Transverse colon (tissue), 4 donors: ENCODE data around the gene GLCE. TPM values are rescaled to one million over a fixed set of nuclear protein-coding genes. Genes with fewer than 3 reads are reported as not detected.

Source experiments
- DNase-seq: peaks from one replicate; pipeline ENCODE4 v3.0.0-alpha.2; 2019
- H3K27ac ChIP-seq, 4 donors: fragments of 200-600 bp; sonication (generic); 2 replicates each; pipeline ENCODE4 v1.5.1; 2016 to 2018; ENCODE audit warnings: inconsistent platforms in 4 of 4
- H3K27me3 ChIP-seq: fragments of 200-600 bp; sonication (generic); 2 replicates; pipeline ENCODE4 v1.5.1; 2017; ENCODE audit warnings: inconsistent platforms
- H3K36me3 ChIP-seq, 4 donors: fragments of 200-600 bp; sonication (generic); 2 replicates each; pipeline ENCODE4 v1.5.1; 2017 to 2019; ENCODE audit warnings: inconsistent platforms in 4 of 4
- H3K4me1 ChIP-seq, 4 donors: fragments of 200-600 bp; sonication (generic); 2 replicates each; pipeline ENCODE4 v1.5.1; 2017 to 2020; ENCODE audit warnings: inconsistent platforms in 4 of 4
- H3K4me3 ChIP-seq, 4 donors: fragments of 200-600 bp; sonication (generic); 1 replicate in 1 of 4; 2 replicates in 3 of 4; pipeline versions ENCODE4 v1.5.1 to v1.6.1; 2017 to 2019; ENCODE audit warnings: inconsistent platforms in 4 of 4
- H3K9me3 ChIP-seq, 2 donors: fragments of 200-600 bp; sonication (generic); 2 replicates each; pipeline ENCODE4 v1.5.1; 2017 to 2019; ENCODE audit warnings: inconsistent platforms in 2 of 2
- EP300 ChIP-seq: sonication (generic); formaldehyde crosslinking; IDR thresholded peaks from one replicate; pipeline ENCODE4 v1.6.1; 2017; ENCODE audit warnings: antibody characterized with exemption, low read depth
- POLR2A ChIP-seq: fragments of 450-650 bp; IDR thresholded peaks from one replicate; pipeline ENCODE4 v1.6.1; 2016; ENCODE audit warnings: antibody characterized with exemption, mild to moderate bottlenecking, moderate library complexity
- POLR2AphosphoS5 ChIP-seq, 3 donors: sonication (generic); formaldehyde crosslinking; IDR thresholded peaks; one replicate each; pipeline ENCODE4 v1.6.1; 2016; ENCODE audit warnings: antibody characterized with exemption in 3 of 3
- WGBS, 2 donors: methylation state at CpG; one replicate each; pipeline ENCODE4 v1.1.5; 2018; ENCODE audit warnings: low coverage in 1 of 2; 5-methylcytosine and 5-hydroxymethylcytosine counted together
- in situ Hi-C, 4 donors: fragments of 200-750 bp; cut with MboI; loops; one replicate each; pipeline versions ENCODE4 v1.15.0 to v1.15.1; 2017; ENCODE audit warnings: low sequenced_read_pairs in 3 of 4, low pct_ligation_motif_present in 1 of 4, low pct_unique_long_range_greater_than_20kb in 1 of 4
- intact Hi-C: fragments of 100-400 bp; cut with DNase I; formaldehyde crosslinking; loops from one replicate; pipeline ENCODE4 v1.15.1; 2023; ENCODE audit warnings: low total_unique reads
- total RNA-seq, 4 donors: library from RNA; depleted of rRNA; stranded (reverse); fragments of >200 nt; gene quantifications; one replicate each; pipeline ENCODE4 v1.1.0, GENCODE V29; 2016
- TF ChIP-seq, protein P1 (sequence below), 5 experiments: fragments of 200-600 bp in 3 of 5; fragments of 450-650 bp in 2 of 5; sonication (generic) in 3 of 5; IDR thresholded peaks; 1 replicate in 2 of 5; 2 replicates in 3 of 5; pipeline ENCODE4 v1.5.1; 2016 to 2017; ENCODE audit warnings: antibody characterized with exemption in 5 of 5, inconsistent platforms in 3 of 5, mild to moderate bottlenecking in 2 of 5, moderate library complexity in 1 of 5

Gene GLCE
- total RNA-seq, 4 donors from 2014 or later = 7.9 to 38.1 (median 25.4) TPM

DNA sequence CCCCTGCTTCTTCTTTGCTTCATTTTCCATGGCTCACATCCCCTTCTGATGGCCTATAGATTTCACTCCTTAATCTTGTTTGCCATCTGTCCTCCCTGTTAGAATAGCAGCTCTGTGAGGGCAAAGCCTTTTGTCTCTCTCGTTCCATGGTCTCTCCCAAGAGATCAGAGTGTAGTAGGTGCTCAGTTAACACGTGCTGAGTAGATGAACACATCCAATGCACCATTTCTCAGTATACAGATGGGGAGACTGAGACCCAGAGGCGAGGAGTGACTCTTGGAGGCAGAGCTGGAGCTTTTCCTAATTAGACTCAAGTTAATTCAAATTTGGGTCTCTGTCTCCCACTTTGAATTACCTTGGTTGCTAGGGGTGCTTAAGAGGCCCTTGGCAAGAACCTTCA is 142.5 kb downstream of the GLCE start:
- in situ Hi-C loops = no loop called here
- WGBS, 2 donors = 40 to 77% methylated on average over 2 to 3 of the region's 3 CpGs

DNA sequence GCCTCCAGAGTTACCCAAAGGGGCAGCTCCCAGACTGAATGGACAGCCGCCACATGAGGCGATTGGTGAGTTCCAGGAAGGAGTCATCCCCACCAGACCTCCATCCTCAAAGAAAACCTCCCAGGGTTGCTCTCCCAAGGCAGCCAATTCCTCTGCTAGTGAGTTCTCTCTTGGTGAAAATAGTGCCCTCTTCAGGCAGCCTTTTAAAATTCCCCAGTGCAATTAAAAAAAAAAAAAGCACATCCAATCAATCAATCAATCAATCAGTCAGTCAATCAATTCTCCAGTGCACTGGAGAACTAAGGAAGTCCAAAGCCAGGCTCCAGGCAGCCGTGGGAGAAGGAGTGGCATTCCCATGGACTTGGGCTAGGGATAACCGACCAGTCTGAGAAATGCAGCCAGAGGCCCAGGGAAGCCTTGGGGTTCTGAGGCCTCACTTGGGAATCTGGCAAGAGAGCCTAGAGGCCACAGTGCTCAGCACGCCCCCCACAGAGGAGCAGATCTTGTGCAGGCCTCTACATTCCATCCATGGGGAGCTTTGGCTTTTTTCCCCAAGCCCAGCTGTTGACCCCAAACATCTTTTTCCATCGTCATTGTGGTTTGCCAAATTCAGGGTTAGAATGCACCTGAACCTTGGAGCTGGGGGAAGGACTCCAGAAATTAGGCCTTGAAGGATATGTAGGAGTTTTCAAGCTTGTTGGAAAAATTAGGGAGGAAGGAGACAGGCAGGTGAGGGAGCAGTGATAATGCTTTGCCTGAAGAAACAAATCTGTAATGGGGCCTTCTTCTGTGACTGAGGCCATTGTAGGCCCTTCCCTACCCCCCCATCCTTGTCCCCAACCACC is 143.1 kb downstream of the GLCE start:
- WGBS, 2 donors = 71% methylated on average over 6 of the region's 6 CpGs; no CpG with 5 or more reads in 1 of the 2 donors

More for the DNA sequence above, 142.5 kb downstream of the GLCE start:
- no peak for DNase-seq
- Histone ChIP-seq H3K27me3 (peaks cover 18% of the 10 kb centered on the region), H3K27ac (peak overlapping the region in 3 of 4 donors; percentile 66 to 71 (median 68)), H3K36me3 (no peaks in the 10 kb centered on the region), H3K9me3 (no peaks in the 10 kb centered on the region), H3K4me1 (peaks cover 0 to 38% (median 24%) of the 10 kb centered on the region in 4 donors), H3K4me3 (no peak overlapping the region)
- TF ChIP-seq POLR2AphosphoS5 (IDR thresholded peaks at IDR 0.05) (no peak), EP300 (no peak), POLR2A (no peak)
- intact Hi-C loops = no loop called here

DNA sequence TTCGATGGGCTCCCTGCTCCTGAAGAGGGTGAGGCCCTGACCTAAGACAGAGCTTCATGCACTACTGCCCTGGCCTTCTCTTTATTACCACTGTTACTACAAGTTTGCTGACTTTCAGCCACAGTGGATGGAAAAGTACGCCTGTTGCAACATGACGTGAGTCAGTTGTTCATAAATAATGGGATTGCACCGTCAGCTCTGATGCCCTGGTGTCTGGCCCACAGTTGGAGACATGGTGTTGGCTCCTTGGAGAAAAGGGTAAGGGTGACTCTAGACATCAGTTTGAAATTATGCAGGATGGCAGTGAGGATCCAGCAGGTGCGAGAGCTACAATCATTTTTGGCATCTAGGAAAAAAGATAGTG is 143.7 kb downstream of the GLCE start:
- no peaks in the 10 kb centered on the region for H3K9me3 ChIP-seq
- TF ChIP-seq POLR2AphosphoS5 (IDR thresholded peaks at IDR 0.05) = peak in 2 of 3 donors; percentile 21 to 30
- TF ChIP-seq, protein P1, sequence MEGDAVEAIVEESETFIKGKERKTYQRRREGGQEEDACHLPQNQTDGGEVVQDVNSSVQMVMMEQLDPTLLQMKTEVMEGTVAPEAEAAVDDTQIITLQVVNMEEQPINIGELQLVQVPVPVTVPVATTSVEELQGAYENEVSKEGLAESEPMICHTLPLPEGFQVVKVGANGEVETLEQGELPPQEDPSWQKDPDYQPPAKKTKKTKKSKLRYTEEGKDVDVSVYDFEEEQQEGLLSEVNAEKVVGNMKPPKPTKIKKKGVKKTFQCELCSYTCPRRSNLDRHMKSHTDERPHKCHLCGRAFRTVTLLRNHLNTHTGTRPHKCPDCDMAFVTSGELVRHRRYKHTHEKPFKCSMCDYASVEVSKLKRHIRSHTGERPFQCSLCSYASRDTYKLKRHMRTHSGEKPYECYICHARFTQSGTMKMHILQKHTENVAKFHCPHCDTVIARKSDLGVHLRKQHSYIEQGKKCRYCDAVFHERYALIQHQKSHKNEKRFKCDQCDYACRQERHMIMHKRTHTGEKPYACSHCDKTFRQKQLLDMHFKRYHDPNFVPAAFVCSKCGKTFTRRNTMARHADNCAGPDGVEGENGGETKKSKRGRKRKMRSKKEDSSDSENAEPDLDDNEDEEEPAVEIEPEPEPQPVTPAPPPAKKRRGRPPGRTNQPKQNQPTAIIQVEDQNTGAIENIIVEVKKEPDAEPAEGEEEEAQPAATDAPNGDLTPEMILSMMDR (IDR thresholded peaks at IDR 0.05) = no peak
- in situ Hi-C loops = no loop called here
- H3K27ac ChIP-seq = peak overlapping the region; percentile 66 to 71 (median 68)
- H3K36me3 ChIP-seq = no peaks in the 10 kb centered on the region
- H3K4me1 ChIP-seq = peaks cover 0 to 29% (median 16%) of the 10 kb centered on the region in 4 donors
- intact Hi-C loops = no loop called here
- DNase-seq = no peak
- peaks cover 9% of the 10 kb centered on the region for H3K27me3 ChIP-seq
- no peak overlapping the region for H3K4me3 ChIP-seq
- 45 to 61% methylated on average over 3 to 5 of the region's 5 CpGs for WGBS, 2 donors

More for the DNA sequence above, 143.1 kb downstream of the GLCE start:
- no peak for DNase-seq
- H3K27me3 ChIP-seq = peaks cover 15% of the 10 kb centered on the region
- TF ChIP-seq POLR2AphosphoS5 (IDR thresholded peaks at IDR 0.05) (no peak), POLR2A (no peak), EP300 (no peak)
- TF ChIP-seq, protein P1 (IDR thresholded peaks at IDR 0.05) = peak in 3 of 5 experiments; percentile 3 to 26 (median 10)
- intact Hi-C loops = no loop called here
- in situ Hi-C loops = no loop called here
- peak overlapping the region; percentile 66 to 71 (median 68) for H3K27ac ChIP-seq
- no peaks in the 10 kb centered on the region for H3K36me3 ChIP-seq
- no peak overlapping the region for H3K4me3 ChIP-seq
- no peaks in the 10 kb centered on the region for H3K9me3 ChIP-seq
- peaks cover 0 to 31% (median 20%) of the 10 kb centered on the region in 4 donors for H3K4me1 ChIP-seq

DNA sequence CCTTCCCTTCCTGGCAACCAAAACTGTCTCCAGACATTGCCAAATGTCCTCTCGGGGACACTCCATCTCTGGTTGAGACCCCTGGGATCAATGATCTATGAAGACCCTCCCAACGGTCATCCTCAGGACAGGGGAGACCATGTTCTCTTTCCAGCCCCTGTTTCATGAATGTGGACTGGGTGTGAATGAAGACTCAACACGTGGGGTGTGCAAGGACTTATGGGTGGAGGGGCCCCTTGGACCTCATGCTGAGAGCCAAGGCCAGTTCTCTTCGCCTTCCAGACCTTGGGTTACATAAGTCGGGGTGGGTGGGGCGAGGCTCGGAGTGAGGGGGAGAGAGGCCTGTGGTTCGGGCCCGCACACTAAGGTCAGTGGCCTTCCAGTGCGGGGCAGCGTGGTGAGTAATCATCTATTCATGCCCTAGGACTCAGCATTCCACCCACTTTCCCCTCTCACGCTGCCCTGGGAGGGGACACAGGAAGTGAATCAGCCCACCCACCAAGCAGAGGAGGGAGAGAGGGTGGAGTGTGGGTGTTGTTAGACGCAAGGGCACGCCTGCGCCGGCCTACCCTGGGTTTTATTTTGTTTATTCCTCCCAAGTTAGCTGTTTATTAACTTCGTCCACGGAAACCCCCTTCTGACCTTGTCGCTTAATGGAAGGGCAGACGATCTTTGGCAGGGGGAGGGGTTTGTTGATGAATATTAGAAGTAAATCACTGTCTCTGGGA is 144.9 kb downstream of the GLCE start:
- in situ Hi-C loops (no loop called here), intact Hi-C loops (no loop called here)
- peak overlapping the region; percentile 66 to 71 (median 68) for H3K27ac ChIP-seq
- DNase-seq = peak; percentile 67
- whole genome bisulfite sequencing, 2 donors = 57 to 67% methylated on average over 3 to 18 of the region's 20 CpGs
- H3K9me3 ChIP-seq = no peaks in the 10 kb centered on the region
- H3K27me3 ChIP-seq = no peaks in the 10 kb centered on the region
- no peaks in the 10 kb centered on the region for H3K36me3 ChIP-seq
- peaks cover 0 to 18% (median 7%) of the 10 kb centered on the region in 4 donors for H3K4me1 ChIP-seq
- no peak overlapping the region for H3K4me3 ChIP-seq
- TF ChIP-seq EP300 (no peak), POLR2AphosphoS5 (IDR thresholded peaks at IDR 0.05) (peak in 1 of 3 donors; percentile 23)
